ENCODE results near the gene GNB5. TPM values are rescaled to one million over a fixed set of nuclear protein-coding genes. Genes with fewer than 3 reads are reported as not detected.
"Not testable (repeated sequence)": the region's sequence is repeated elsewhere in the genome, so short reads cannot be mapped to it uniquely, and the experiment has no call there.

Gene GNB5
- 24.1 and 26.0 TPM in 2 replicates for polyA plus RNA-seq (2014; cell fraction: cytosol; rRNA removed)
- polyA plus RNA-seq (2014; cell fraction: nucleus; rRNA removed) = 9.5 and 16.5 TPM in 2 replicates

DNA sequence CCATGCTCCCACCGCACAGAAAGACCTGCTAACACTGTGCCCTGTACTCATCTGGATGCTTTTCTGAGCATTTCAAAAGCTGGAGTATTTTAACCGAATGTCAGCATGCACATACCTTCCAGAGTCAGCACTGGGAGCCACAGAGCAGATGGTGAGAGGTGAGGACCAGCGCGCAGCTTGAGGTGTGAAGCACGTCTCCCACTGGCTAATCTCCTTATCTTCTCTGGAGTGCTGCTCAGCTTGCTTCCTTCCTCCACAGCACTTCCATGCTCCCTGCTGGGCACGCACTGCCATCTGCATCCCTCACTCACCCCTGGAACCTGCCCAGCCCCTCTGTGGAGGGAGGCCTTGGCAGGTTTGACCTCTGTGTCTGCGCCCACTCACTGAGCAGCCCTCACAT is at the start of gene GNB5:
GNB5 (minus strand) TSS at position 186 of the 400 bp plus-strand sequence. CDS start 6,716 bp downstream, outside the sequence.
- peak; percentile 31 for DNase-seq (ENCODE audit: low spot score)

DNA sequence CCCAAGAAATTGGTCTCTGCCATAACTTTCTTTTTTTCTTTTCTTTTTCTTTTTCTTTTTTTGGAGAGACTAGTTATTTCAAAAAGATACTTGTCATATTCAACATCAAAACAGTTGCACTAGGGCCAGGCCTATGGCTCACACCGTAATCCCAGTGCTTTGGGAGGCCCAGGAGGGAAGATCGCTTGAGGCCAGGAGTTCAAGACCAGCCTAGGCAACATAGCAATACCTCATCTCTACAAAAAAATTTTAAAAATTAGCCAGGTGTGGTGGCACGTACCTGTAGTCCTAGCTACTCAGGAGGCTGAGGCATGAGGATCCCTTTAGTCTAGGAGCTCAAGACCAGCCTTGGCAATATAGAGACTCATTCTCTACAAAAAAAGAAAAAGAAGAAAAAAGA is 49.0 kb upstream of the GNB5 start:
- DNase-seq (ENCODE audit: low spot score) = no peak

DNA sequence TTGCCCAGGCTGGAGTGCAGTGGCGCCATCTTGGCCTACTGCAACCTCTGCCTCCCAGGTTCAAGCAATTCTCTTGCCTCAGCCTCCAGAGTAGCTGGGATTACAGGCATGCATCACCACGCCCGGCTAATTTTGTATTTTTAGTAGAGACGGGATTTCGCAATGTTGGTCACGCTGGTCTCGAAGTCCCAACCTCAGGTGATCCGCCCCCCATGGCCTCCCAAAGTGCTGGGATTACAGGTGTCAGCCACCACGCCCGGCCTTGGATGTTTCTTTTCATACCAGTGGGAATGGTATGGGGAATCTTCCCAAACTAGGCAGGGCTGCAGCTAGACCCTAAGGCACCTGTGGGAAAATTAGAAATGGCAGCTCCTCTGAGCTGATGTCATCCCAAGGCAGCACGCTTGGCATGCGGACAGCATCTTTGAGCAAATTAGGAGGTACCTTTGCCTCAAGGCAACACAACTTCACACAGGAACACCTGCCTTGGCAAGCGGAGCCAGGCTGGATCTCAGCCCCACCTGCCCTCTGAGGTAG is 47.9 kb upstream of the GNB5 start:
- not testable (repeated sequence) for DNase-seq (ENCODE audit: low spot score)

DNA sequence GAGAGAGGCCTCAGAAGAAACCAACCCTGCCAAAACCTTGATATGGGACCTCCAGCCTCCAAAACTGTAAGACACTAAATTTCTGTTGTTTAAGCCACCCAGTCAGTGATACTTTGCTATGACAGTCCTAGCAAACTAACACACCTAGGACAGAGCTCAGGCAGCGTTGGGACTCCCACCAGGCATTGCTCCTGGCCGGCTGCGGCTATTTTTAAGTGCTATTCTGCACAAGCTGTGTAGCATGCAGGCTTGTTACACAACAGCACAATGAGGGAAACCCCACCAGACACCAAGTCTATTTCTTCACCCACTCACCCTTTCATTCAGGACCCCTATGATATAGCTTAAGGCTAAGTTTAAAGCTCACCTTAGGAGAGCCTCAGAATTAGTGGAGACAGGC is 47.0 kb upstream of the GNB5 start:
- no peak for DNase-seq (ENCODE audit: low spot score)

DNA sequence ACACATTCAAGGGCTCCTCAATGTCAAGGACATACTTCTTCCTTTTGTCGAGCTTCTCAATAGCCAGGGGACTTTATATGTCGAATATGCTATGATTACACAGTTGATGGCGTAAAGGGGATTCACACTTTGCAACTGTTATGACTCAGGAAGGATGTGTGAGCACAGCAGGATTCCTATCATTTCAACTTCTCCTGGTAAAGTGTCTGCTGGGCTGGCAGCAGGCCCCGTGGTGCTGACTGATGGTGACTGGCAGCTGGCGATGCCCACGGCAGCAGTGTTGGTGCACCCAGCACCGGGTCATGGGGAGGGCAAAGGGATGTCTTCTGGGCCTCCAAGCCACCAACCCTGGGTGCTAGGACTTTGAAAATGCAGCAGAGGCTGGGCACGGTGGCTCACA is 44.8 kb upstream of the GNB5 start:
- no peak for DNase-seq (ENCODE audit: low spot score)

DNA sequence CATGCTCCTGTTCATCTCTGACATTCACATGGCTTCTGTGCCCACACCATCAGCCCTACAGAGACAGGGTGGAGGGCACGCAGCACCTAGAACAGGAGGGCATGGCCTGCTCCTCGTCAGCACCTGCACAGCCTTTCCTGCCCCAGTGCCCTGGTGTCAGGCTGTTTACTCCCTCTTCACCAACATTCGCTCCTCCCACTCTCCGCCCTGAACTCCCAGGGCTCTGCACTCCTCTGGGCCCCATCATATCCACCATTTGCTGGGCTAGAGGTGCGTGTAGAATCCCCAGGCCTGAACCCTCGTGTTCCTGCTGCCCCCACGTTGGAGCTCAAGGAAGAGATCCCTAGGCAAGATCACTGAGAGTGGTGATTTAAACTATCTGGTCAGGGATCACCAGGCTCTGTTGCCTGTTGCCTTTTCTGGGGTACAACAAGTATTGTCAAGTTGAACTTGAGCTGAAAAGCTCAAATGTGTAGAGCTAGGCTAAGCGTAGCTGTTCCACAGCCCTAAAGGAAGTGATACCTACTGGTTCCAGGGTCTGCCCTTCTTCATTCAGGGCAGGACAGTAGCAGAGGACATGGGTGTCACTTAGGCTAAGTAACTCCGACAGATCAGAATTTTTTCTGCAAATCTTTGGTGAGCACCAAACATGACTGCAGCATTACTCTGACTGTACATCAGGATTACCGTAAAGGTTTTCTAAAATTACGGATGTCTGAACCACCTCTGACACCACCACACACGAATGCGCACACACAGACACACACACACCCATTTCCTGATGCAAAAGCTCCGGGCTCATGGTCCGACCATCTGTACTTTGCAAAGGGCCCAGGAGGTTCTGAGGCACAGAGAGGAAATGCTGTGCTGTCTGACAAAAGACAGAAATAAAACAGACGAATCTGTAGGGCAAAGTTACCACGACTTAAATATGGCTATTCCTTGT is 43.7 kb upstream of the GNB5 start:
- no peak for DNase-seq (ENCODE audit: low spot score)

DNA sequence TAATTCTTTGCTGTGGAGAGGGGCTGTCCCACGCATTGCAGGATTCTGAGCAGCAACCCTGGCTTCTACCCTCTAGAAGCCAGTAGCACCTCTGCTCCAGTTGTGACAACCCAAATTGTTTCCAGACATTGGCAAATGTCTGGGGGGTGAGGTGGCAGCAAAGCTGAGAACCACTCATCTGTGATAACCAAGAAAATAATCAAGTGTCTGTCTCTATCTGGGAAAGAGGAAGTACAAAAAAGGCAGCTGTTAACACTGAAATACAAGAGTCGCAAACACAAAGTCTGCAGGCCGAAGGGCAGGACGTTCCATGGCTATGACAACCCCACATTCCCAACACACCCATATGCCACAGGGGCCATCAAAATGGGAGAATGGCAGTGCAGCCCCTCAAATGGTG is 42.2 kb upstream of the GNB5 start:
- no peak for DNase-seq (ENCODE audit: low spot score)

DNA sequence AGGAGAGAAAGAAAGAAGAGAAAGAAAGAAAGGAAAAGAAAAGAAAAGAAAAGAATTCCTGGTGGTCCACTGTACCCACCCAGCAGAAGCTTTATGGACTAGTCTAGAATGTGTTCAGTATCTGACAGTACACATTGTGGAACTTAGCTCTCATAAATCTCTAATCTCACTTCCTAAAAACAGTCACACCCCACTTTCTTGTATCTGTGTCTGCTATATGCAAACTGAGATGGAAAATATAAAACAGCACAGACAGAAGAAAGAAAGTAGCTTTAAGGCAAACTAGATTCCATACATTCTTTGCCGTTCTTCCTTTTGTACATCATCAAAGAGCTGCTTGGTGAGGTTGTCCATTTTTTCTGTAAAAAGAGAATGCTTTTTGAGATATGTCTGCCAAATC is 41.1 kb upstream of the GNB5 start:
- DNase-seq (ENCODE audit: low spot score) = no peak

DNA sequence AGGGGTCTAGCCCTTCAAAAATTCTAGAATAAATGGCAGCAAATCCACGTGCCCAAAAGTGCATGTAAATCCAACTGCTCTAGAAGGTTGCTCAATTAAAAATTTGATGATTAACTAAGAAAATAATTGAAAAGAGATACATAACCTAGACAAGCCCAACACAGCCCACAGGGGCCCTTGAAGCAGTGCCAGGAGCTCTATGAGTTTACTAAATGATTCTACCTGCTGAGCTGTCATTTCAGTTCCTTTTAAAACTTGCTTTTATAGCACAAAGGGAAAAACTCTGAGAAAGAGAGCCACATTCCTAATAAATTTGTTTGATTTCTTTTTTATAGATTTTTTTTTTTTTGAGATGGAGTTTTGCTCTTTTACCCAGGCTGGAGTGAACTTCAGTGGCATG is 38.9 kb upstream of the GNB5 start:
- DNase-seq (ENCODE audit: low spot score) = no peak

DNA sequence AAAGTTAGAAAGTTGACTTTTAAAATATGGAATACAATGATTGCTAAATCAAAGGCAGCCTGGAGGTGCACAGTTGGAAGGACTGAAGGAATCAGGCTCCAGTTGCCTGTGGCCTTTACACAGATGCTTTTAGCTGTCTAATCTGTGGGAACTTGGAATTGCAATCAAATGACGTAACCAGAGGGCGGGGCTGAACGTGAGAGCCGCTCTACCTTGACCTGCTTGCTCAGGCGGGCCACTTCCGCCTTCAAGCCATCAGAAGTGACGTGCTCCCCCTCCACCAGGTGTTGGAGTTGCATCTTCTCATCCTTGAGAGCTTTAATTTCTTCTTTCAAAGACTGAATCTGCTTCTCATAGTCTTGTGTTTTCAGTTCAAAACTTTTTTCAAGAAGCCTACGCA is 37.7 kb upstream of the GNB5 start:
- no peak for DNase-seq (ENCODE audit: low spot score)

DNA sequence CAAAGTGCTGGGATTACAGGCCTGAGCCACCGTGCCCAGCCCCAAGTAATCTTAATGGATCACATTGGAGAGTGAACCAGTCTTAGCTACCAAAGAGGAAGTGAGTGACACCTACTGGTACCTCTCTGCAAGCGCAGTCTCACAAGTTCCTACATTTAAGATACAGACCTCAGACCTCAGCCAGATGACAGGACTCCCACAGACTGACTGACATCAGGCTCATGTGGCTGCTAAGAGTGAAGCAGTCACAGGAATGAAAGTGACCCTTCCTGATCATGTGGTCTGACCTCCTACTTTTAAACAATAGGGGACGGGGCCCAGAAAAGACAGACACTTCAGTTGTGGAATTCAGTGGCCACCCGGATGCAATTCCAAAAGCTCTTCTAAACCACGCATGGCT is 36.3 kb upstream of the GNB5 start:
- peak; percentile 79 for DNase-seq (ENCODE audit: low spot score)

DNA sequence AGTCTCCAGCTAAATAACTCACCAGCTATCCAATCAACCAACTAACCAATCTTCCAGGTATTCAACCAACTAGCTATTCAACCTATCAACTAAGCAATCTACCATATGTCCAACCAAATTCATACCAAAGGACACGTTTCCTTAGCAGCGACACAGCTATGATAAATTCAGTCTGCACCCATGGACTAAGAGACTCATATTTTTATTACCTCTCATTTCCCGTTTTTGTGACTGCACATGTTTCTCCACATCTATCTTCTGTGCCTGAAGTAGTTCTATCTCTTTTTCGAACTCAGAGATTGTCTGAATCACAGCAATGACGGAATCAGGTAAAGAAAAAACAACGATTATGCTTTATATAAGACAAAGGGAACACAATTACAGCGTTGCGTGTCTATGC is 34.0 kb upstream of the GNB5 start:
- DNase-seq (ENCODE audit: low spot score) = no peak

DNA sequence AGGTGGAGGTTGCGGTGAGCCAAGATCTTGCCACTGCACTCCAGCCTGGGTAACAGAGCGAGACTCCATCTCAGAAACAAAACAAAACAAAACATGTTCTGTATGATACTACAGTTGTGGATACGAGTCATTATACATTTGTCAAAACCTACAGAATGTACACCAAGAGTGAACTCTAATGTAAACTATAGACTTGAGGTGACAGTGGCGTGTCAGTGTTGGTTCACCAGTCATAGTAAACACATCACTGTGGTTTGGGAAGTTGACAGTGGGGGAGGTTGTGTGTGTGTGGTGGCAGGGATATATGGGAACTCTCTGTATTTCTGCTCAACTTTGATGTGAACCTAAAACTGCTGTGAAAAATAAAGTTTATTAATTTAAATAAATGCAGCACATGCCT is 33.0 kb upstream of the GNB5 start:
- DNase-seq (ENCODE audit: low spot score) = no peak

DNA sequence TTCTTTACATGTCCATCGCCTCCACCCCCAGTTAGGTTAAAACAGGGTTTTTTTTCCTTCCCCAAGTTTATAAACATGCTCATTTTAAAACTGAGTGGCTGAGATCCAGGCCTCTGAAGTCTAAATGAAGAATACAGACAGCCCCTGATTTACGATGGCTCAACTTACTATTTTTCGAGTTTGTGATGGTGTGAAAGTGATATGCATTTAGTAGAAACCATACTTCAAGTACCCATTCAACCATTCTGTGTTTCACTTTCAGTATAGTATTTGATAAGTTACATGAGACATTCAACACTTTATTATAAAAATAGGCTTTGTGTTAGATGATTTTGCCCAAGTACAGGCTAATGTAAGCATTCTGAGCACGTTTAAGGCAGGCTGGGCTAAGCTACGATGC is 30.5 kb upstream of the GNB5 start:
- no peak for DNase-seq (ENCODE audit: low spot score)

DNA sequence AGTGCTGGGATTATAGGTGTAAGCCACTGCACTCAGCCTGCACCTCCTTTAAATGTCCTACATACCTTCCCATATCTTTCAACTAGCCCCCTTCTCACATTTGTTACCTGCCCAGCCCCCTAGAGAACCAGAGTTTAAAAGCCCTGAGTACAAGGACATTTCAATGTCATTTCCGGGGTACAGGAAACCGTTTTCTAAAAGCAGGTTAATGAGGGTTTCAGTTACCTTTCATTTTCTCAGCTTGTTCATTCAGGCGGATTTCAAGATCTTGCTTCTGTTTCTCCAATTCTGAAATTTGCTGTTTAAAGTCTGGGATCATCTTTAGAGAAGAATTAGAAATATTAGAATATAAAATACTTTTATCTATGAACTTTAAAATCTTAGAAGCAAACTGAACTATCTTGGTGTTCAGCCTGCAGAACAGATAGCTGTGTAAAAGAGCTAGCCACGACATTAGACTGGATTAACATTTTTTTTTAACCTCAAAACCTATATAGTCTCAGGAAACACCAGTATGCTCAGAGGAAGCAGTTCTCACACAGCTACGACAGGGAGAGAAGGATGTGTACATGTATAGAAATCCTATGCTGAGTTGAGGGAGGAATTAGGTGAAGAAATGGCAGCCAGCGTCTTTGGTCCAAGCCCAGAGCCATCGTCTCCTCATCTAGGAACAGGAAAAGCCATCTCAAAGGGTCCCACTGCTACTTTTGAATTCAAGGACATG is 29.9 kb upstream of the GNB5 start:
- no peak for DNase-seq (ENCODE audit: low spot score)

DNA sequence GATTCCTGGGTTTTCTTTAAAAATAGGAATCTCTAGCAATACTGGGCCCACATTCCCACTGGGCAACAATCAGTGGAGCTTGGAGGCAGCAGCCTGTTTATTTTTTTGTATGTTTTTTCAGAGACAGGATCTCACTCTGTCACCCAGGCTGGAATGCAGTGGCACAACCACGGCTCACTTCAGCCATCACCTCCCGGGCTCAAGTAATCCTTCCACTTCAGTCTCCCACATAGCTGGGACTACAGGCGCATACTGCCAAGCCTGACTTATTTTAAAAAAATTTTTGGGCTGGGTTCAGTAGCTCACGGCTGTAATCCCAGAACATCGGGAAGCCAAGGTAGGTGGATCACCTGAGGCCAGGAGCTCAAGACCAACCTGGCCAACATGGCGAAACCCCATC is 29.1 kb upstream of the GNB5 start:
- DNase-seq (ENCODE audit: low spot score) = no peak

DNA sequence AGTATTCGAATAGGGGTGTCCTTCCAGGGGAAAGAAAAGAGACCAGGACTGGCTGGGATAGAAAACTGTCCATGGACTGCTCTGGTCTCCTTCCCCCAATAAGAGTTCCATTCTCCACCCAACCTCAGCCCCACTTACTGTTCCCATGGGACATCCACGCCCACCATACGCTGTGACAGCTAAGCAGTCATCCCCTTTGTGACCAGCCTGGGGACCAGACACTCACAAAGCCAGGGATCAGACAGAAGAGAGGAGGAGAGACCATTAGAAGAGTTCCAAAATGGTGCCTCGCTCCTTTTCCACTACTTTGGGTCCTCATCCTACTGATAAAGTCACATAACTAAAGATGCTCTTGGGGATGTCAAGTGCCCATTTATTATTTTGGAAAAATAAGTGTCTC is 27.6 kb upstream of the GNB5 start:
- no peak for DNase-seq (ENCODE audit: low spot score)

DNA sequence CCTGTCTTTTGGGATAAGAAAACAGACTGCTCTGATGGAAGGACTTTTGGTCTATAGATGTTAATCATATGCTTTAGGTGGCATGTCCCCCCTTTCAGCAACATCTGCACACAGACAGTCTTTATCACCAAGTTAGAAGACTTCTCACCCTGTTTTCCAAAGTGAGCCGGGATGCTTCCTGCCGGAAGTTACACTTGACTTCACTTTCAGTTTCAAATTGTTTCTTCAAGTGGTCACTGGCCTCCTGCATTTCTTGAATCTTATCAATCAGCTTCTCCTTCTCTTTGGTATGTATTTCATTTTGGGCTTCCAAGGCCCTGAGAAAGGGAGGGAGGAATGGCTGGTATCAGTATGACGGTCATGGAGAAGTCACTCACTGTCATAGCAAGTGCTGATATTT is 27.2 kb upstream of the GNB5 start:
- no peak for DNase-seq (ENCODE audit: low spot score)

DNA sequence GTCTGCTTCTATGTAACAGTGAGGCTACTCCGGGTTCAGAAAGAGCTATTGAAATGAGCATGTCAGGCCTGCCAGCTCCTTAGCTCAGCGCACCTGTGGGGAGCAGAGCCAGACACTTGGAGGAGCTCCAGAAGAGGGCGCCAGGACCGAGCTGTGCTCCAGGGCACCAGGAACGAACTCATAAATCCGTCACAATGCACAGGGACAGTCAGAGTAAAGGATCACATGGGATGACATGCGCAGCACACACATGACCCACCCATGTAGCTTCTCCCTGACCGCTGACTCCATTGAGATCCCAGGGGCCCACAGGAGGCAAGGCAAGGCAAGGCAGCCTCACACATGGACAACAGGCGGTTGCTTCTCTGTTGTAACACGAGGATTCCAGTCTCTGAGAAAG is 26.0 kb upstream of the GNB5 start:
- peak; percentile 19 for DNase-seq (ENCODE audit: low spot score)

DNA sequence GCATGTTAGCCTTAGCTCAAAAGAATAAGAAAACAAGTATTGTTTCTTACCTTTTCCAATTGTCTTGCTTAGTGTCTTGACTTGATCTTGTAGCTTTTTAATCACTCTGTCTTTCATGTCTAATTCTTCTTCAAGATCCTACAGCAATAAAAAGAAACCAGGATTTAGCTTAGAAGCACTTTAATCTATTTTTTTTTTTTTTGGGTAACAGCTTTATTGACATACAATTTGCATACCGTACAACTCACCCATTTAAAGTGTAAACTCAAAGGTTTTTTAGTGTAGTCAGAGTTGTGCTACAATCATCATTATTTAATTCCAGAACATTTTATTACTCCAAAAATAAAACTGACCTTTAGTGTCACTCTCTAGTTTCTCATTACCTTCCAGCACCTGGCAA is 23.4 kb upstream of the GNB5 start:
- DNase-seq (ENCODE audit: low spot score) = no peak

DNA sequence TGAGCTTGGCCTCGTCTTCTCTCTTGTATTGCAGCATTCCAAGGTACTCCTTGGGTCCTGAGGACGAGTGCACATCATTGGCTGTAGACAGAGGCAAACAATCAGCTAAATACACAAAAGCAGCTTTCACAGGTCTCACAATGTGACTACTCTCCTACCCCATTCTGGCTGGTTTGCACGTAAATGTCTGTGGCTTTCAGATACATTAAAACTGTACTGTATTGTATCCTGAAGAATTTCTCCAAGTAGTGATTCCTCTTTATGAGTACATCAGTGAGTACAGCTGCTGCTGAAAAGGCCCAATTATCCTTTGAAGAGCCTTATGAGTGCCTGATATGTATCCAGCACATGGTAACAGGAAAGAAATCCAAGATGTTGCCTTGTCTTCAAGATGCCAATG is 22.0 kb upstream of the GNB5 start:
- DNase-seq (ENCODE audit: low spot score) = no peak

DNA sequence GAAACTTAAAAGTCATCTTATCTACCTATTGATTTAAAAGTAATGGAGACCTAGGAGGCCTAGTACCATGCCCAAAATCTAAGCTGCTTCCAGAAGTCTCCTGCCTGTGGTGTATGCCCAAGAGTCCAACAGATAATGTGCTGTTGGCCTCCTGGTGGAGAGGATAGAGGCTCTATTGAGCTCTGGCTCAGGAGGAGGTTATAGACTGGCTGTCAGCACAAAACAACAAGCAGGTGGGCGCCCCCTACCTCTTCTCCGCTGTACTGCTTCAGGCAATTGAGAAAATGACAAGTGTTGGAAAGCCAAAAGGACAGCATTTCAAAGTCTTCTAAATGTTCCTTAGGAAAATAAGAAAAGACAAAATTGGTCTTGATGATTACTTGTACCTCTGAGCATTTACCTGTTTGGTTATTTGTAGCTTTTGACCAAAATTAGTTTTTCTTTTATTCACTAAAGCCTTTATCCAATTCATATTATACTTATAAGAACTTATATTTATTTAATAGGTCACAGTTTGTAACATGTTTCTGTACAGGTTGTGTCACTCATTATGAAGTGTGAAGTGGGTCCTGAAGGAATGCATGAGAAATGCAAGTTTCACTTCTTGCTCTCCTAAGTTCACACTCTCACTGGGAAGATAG is 17.2 kb upstream of the GNB5 start:
- peak; percentile 65 for DNase-seq (ENCODE audit: low spot score)
